Caco-2 (cell line): ENCODE results near the gene CCDC14. TPM values are rescaled to one million over a fixed set of nuclear protein-coding genes. Genes with fewer than 3 reads are reported as not detected.

Experiments used
- BruUV-seq: library from RNA; stranded (reverse); fragments of 400-500 nt; replicated peaks from 2 replicates; lab custom pipeline; 2021; lab: Mats Ljungman, UMichigan
- CTCF ChIA-PET: fragments of 300-600 bp; sonication (Branson Sonifier 250); formaldehyde crosslinking; loops from one replicate; lab custom pipeline; 2022; ENCODE audit warnings: antibody characterized with exemption; lab: Charles Lee
- POLR2A ChIA-PET: fragments of 300-600 bp; sonication (Branson Sonifier 250); formaldehyde crosslinking; loops from one replicate; lab custom pipeline; 2022; ENCODE audit warnings: antibody characterized with exemption; lab: Charles Lee
- DNase-seq, 2 experiments: peaks; one replicate each; pipeline versions ENCODE4 v3.0.0 to v3.0.0-alpha.2; 2020 to 2022
- H3K27me3 ChIP-seq: replicated peaks from 2 replicates; pipeline ENCODE4 v1.6.0; 2011; ENCODE audit warnings: low read length; ENCODE audit not compliant: control insufficient read depth, insufficient read depth
- H3K36me3 ChIP-seq: 2 replicates; pipeline ENCODE4 v1.5.1; 2011; ENCODE audit warnings: low read length; ENCODE audit not compliant: control insufficient read depth, insufficient read depth
- H3K4me1 ChIP-seq: fragments of 250-450 bp; sonication (Bioruptor Pico); 2 replicates; pipeline ENCODE4 v1.5.1; 2020; ENCODE audit warnings: mild to moderate bottlenecking
- H3K4me3 ChIP-seq: 2 replicates; pipeline ENCODE4 v1.5.1; 2011; ENCODE audit warnings: low read depth, mild to moderate bottlenecking, control low read depth, low read length
- H3K9me3 ChIP-seq: fragments of 250-450 bp; sonication (Bioruptor Pico); 2 replicates; pipeline ENCODE4 v1.5.1; 2020; ENCODE audit warnings: mild to moderate bottlenecking, moderate library complexity
- H3K27ac Mint-ChIP-seq: one replicate; pipeline ENCODE4 v1.8.0; 2022; ENCODE audit warnings: mixed read lengths; ENCODE audit not compliant: unreplicated experiment
- H3K27me3 Mint-ChIP-seq: one replicate; pipeline ENCODE4 v1.8.0; 2022; ENCODE audit warnings: mixed read lengths; ENCODE audit not compliant: insufficient read depth, unreplicated experiment
- H3K36me3 Mint-ChIP-seq: one replicate; pipeline ENCODE4 v1.8.0; 2022; ENCODE audit warnings: mild to moderate bottlenecking, mixed read lengths; ENCODE audit not compliant: insufficient read depth, unreplicated experiment
- H3K4me1 Mint-ChIP-seq: one replicate; pipeline ENCODE4 v1.8.0; 2022; ENCODE audit warnings: low read depth, mixed read lengths; ENCODE audit not compliant: unreplicated experiment
- H3K4me3 Mint-ChIP-seq: one replicate; pipeline ENCODE4 v1.8.0; 2022; ENCODE audit warnings: mild to moderate bottlenecking, moderate library complexity, mixed read lengths; ENCODE audit not compliant: unreplicated experiment
- H3K9me3 Mint-ChIP-seq: one replicate; pipeline ENCODE4 v1.8.0; 2022; ENCODE audit warnings: mixed read lengths; ENCODE audit not compliant: unreplicated experiment
- CTCF ChIP-seq, 2 experiments: fragments of 200-600 bp in 1 of 2; IDR thresholded peaks; 1 replicate in 1 of 2; 2 replicates in 1 of 2; pipeline versions ENCODE4 v1.5.1 to v1.8.0; 2011 to 2022; ENCODE audit warnings: antibody characterized with exemption in 1 of 2, control low read depth in 1 of 2, inconsistent platforms in 1 of 2, low read depth in 1 of 2, low read length in 1 of 2, mild to moderate bottlenecking in 1 of 2, moderate library complexity in 1 of 2; ENCODE audit not compliant: insufficient read depth in 1 of 2, severe bottlenecking in 1 of 2, unreplicated experiment in 1 of 2
- intact Hi-C: fragments of 100-400 bp; cut with micrococcal nuclease; formaldehyde crosslinking; loops from one replicate; pipeline ENCODE4 v1.10.0; 2022; ENCODE audit not compliant: unreplicated experiment
- total RNA-seq: library from RNA; stranded (reverse); gene quantifications from 2 replicates; pipeline ENCODE4 v1.2.3, GENCODE V29; 2022

CCDC14 gene
- total RNA-seq, 1 experiment from 2014 or later, result 43.5 TPM

- H3K4me3 ChIP-seq, result no peak overlapping the region
- H3K36me3 ChIP-seq, result no peaks in the 10 kb centered on the region
- intact Hi-C loops, result loop anchor here (2.0 kb wide), 1 partner anchor 79 kb away; no protein-coding TSS in a partner anchor
- no peak overlapping the region for H3K27ac Mint-ChIP-seq
- no peak for DNase-seq
- H3K4me3 Mint-ChIP-seq, result no peak overlapping the region
- BruUV-seq, result no TSS peak
- H3K4me1 Mint-ChIP-seq, result no peaks in the 10 kb centered on the region
- H3K27me3 ChIP-seq, result no peaks in the 10 kb centered on the region
- TF ChIP-seq CTCF (IDR thresholded peaks at IDR 0.05; ENCODE audit: insufficient read depth in 1 of 2, low read depth in 1 of 2, low read length in 1 of 2, severe bottlenecking in 1 of 2, unreplicated experiment in 1 of 2), result no peak
- no peaks in the 10 kb centered on the region for H3K9me3 Mint-ChIP-seq
- no peaks in the 10 kb centered on the region for H3K27me3 Mint-ChIP-seq
- H3K36me3 Mint-ChIP-seq, result no peaks in the 10 kb centered on the region
- ChIA-PET POLR2A (no interaction called here), CTCF (no interaction called here)
- no peaks in the 10 kb centered on the region; the same call in 1 of the 2 replicates for H3K4me1 ChIP-seq
- no peaks in the 10 kb centered on the region for H3K9me3 ChIP-seq
Measured at GRCh38 chr3:123877965-123878364, 83.1 kb downstream of the CCDC14 start.

GRCh38 chr3:123877466-123877865, 83.6 kb downstream of the CCDC14 start:
- H3K4me1 Mint-ChIP-seq, result no peaks in the 10 kb centered on the region
- no peak overlapping the region for H3K4me3 Mint-ChIP-seq
- intact Hi-C loops, result loop anchor here (2.0 kb wide), 1 partner anchor 79 kb away; no protein-coding TSS in a partner anchor

DNA sequence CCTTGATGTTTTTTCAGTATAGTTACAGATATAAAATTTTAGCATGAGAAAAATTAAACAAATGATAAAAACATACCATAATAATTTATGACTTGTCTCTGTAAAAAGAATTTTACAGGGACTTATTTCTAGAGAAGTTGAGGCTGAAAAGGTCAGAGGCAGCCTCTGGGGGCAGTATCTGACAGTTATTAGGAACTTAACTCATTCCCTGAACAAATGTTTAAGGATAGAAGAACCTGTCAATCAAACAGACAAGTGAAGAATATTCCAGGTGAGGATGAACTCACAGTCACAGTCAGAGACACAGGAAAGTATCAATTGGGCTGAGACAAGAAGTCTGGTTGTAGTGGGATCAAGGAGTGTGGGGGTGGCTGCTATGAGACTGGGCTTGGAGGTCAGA, 84.2 kb downstream of the CCDC14 start:
- no peak overlapping the region for H3K4me3 Mint-ChIP-seq
- intact Hi-C loops, result loop anchor here (2.0 kb wide), 1 partner anchor 78 kb away; no protein-coding TSS in a partner anchor
- no TSS peak for BruUV-seq
- CTCF ChIA-PET, result no interaction called here
- H3K36me3 Mint-ChIP-seq, result no peaks in the 10 kb centered on the region
- H3K27me3 Mint-ChIP-seq, result no peaks in the 10 kb centered on the region
- H3K27ac Mint-ChIP-seq, result no peak overlapping the region
- H3K4me1 ChIP-seq, result no peaks in the 10 kb centered on the region; the same call in 1 of the 2 replicates
- DNase-seq, result no peak
- no peaks in the 10 kb centered on the region for H3K9me3 ChIP-seq
- H3K27me3 ChIP-seq, result no peaks in the 10 kb centered on the region
- no peaks in the 10 kb centered on the region for H3K4me1 Mint-ChIP-seq
- H3K36me3 ChIP-seq, result no peaks in the 10 kb centered on the region
- TF ChIP-seq CTCF (IDR thresholded peaks at IDR 0.05; ENCODE audit: insufficient read depth in 1 of 2, low read depth in 1 of 2, low read length in 1 of 2, severe bottlenecking in 1 of 2, unreplicated experiment in 1 of 2), result peak; percentile 19 to 21
- H3K4me3 ChIP-seq, result no peak overlapping the region
- H3K9me3 Mint-ChIP-seq, result no peaks in the 10 kb centered on the region
- POLR2A ChIA-PET, result no interaction called here

More at GRCh38 chr3:123877466-123877865, 83.6 kb downstream of the CCDC14 start:
- no peak for DNase-seq
- TF ChIP-seq CTCF (IDR thresholded peaks at IDR 0.05; ENCODE audit: insufficient read depth in 1 of 2, low read depth in 1 of 2, low read length in 1 of 2, severe bottlenecking in 1 of 2, unreplicated experiment in 1 of 2), result no peak
- ChIA-PET POLR2A (no interaction called here), CTCF (no interaction called here)
- no peaks in the 10 kb centered on the region; the same call in 1 of the 2 replicates for H3K4me1 ChIP-seq
- H3K9me3 ChIP-seq, result no peaks in the 10 kb centered on the region
- H3K4me3 ChIP-seq, result no peak overlapping the region
- no peaks in the 10 kb centered on the region for H3K27me3 ChIP-seq
- no peaks in the 10 kb centered on the region for H3K36me3 ChIP-seq
- H3K36me3 Mint-ChIP-seq, result no peaks in the 10 kb centered on the region
- BruUV-seq, result no TSS peak
- no peak overlapping the region for H3K27ac Mint-ChIP-seq
- H3K9me3 Mint-ChIP-seq, result no peaks in the 10 kb centered on the region
- no peaks in the 10 kb centered on the region for H3K27me3 Mint-ChIP-seq
